ENCODE results near the gene ZNF628.

The ZNF628 gene

DNA sequence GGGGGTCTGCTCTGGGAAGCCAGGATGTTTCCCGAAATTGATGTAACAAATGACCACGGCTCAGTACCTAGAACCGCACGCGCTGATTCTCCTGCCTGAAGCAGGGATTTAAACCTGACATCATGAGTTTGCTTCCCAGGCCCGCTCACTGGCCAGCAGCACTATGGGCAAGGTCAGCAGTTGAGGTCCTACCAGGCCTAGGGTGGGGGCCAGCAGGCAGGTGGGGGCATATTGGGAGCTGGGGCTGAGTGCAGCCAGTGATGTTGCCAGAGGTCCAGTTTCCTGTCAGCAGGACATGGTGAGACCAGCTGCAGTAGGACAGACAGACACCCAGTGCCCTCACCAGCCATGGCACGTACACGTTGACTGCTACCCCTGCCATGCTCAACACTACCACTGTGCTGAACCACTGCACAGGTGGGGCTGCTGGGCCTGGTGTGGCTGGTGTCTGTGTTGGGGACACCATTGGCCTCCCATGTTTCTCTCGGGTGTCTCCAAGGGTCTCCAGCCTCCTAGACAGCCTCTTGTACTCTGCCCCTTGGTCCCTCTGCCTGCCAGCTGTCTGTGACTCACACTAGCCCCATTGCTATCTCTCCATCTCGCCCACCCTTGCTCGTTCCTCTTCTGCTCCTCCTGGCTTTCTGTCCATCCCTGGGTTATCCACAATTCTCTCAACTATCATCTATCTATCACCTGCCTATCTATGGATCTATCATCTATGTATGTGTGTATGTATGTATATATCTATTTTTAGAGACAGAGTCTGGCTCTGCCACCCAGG lies 10.8 kb upstream of the ZNF628 start:
- no peak for DNase-seq

GRCh38 chr19:55466241-55466614 lies 10.2 kb upstream of the ZNF628 start:
- DNase-seq = no peak

DNA sequence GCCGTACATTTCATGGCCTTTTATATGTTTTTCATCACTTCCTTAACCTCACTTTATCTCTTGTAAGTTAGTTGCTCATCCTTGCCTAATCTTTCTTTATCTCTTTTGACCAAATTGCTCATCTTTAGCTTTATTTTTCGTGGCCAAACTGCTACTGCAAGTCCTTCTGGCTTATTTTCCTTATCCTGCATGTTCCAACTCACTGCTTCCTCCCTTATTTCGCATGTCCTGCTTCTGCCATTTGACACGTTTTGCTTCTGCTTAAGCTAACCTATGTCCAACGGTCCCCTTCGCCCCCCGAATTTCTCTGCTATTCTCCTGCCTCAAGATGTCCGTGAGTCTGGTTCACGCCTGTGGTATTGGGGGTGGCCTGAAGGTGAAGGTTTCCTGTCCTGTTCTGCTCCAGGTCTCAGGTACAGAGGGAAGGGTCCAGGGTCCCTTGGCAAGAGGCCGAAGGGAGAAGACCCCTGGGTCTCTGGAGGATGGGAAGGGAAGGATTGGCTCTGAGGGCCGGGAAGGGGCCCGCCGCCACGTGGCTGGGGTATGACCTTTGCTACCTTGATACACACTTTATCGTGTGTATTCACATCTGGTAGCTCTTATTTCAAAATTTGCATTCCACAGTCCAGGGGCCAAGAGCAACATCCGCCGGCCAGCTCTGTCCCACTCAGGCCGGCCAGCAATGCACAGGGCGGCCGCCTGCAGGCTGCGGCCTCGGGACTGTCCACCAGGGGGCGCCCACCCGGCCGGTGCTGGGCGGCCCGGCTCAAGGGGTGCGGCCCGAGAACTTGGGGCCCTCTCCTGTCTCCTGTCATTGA lies 9.0 kb upstream of the ZNF628 start:
- DNase-seq = no peak

- DNase-seq = no peak
Measured at GRCh38 chr19:55468054-55468393, 8.4 kb upstream of the ZNF628 start.

DNA sequence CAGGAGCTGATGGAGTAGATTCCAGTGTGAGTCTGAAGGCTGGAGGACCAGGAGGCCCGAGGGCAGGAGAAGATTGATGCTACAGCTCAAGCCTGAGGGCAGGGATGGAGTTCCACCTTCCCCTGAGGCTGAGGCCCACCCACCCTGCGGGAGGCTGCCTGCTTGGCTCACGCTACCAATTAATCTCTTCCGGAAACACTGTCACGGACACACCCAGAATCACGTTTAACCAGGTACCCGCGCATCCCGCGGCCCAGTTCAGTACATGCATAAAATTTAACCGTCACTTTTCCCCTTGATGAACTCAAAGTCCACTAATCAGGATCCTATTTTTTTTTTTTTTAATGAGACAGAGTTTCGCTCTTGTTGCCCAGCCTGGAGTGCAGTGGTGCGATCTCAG lies 5.2 kb upstream of the ZNF628 start:
- DNase-seq = no peak

- no peak for DNase-seq
Measured at GRCh38 chr19:55472463-55472862, 4.0 kb upstream of the ZNF628 start.

- DNase-seq = no peak
Measured at GRCh38 chr19:55473225-55474012, 3.0 kb upstream of the ZNF628 start.

DNA sequence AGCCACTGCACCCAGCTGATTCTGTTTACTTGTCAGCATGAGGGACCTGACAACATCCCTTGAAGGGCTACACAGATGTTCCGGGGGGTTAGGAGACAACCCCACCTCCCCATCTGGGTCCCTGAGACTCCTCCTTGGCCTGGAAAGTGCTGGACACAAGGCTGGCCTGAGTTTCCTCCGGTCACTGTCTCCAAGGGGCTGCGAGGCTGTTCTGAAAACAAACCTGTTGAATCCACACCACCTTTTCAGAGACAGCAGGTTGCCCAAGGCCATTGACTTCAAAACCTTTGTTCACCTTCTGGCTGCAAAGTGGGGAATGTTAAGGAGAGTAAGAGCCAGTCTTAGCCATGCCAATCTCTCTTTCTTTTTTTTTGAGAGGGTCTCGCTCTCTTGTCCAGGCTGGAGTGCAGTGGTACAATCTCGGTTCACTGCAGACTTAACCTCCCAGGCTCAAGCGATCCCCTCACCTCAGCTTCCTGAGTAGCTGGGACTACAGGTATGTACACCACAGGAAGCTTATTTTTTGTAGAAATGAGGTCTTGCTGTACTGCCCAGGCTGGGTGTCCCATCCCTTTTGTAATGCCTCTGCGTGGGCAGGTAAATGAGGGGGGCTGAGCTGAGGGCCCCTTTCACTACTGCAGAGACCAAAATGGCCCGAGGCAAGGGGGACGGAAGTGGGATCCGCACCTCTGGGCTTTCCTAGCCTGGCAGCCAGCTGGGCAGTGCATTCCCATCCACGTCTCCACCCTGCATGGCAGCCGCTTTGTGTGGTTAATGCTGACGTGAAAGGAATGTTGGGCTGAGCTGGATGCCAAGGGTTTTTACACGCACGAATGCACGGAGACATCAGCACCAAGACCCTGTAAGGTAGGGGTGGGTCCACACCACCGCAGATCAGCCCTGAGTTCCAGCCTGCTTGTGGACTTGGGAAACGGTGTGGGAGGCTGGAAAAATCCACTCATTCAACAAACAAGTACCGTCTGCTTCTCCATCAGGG lies 1.9 kb upstream of the ZNF628 start:
- no peak for DNase-seq

- no peak for DNase-seq
Measured at GRCh38 chr19:55477905-55478304, 1.5 kb downstream of the ZNF628 start.

- no peak for DNase-seq
Measured at GRCh38 chr19:55478364-55478763, 1.9 kb downstream of the ZNF628 start.

GRCh38 chr19:55479045-55479444 lies 2.6 kb downstream of the ZNF628 start:
- no peak for DNase-seq

DNA sequence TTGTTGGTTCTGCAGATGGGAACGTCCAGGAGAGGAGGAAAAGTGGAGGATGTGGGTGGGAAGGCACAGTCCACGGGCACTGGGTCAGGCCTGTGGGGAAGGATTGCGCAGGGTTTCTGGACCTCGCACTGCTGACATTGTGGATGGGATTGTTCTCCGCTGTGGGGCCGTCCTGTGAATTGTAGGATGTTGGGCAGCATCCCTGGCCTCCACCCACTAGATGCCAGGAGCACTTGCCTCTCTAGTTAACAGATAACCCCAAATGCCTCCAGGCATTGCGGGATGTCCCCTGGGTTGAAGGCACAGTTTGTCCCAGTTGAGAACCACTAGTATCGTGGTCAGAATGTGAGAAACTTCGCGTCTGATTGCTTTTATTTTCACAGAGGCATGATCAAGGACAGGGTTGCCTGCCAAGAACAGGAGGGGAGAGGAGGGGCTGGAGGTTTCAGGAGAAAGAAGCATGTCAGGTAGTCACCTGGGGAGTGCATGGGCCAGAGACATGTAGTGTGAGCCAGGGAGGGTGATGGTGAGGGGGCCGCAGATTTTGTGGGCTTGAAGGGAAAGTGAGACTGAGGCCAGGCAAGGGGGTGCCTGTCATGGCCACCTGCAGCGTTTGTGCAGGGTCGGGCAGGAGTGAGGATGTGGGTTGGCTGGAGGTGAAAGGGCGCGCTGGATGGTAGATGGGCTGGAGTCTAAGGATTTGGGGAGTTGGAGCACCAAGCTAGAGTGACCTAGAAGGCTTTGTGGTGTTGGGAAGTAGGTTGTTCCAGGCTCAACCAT lies 3.2 kb downstream of the ZNF628 start:
- no peak for DNase-seq

DNA sequence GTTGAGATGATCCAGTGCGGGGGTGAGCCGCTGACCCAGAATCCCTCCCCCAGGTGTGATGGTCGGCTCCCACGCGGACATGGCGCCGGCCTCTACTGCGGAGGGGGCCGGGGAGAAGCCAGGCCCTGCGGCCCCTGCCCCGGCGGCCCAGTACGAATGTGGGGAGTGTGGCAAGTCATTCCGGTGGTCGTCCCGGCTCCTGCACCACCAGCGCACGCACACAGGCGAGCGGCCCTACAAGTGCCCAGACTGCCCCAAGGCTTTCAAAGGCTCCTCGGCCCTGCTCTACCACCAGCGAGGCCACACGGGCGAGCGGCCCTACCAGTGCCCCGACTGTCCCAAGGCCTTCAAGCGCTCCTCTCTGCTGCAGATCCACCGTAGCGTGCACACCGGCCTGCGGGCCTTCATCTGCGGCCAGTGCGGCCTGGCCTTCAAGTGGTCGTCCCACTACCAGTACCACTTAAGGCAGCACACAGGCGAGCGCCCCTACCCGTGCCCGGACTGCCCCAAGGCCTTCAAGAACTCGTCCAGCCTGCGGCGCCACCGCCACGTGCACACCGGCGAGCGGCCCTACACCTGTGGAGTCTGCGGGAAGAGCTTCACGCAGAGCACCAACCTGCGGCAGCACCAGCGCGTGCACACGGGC lies 4.9 kb downstream of the ZNF628 start:
- DNase-seq = no peak

DNA sequence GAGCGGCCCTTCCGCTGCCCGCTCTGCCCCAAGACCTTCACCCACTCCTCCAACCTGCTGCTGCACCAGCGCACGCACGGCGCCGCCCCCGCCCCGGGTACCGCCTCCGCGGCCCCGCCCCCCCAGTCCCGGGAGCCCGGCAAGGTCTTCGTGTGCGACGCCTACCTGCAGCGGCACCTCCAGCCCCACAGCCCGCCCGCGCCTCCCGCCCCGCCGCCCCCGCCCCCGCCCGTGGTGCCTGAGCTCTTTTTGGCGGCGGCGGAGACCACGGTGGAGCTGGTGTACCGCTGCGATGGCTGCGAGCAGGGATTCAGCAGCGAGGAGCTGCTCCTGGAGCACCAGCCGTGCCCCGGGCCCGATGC lies 5.4 kb downstream of the ZNF628 start:
- DNase-seq = no peak

- DNase-seq = no peak
Measured at GRCh38 chr19:55482156-55482961, 5.9 kb downstream of the ZNF628 start.

GRCh38 chr19:55482967-55483705 lies 6.7 kb downstream of the ZNF628 start:
- DNase-seq = no peak

DNA sequence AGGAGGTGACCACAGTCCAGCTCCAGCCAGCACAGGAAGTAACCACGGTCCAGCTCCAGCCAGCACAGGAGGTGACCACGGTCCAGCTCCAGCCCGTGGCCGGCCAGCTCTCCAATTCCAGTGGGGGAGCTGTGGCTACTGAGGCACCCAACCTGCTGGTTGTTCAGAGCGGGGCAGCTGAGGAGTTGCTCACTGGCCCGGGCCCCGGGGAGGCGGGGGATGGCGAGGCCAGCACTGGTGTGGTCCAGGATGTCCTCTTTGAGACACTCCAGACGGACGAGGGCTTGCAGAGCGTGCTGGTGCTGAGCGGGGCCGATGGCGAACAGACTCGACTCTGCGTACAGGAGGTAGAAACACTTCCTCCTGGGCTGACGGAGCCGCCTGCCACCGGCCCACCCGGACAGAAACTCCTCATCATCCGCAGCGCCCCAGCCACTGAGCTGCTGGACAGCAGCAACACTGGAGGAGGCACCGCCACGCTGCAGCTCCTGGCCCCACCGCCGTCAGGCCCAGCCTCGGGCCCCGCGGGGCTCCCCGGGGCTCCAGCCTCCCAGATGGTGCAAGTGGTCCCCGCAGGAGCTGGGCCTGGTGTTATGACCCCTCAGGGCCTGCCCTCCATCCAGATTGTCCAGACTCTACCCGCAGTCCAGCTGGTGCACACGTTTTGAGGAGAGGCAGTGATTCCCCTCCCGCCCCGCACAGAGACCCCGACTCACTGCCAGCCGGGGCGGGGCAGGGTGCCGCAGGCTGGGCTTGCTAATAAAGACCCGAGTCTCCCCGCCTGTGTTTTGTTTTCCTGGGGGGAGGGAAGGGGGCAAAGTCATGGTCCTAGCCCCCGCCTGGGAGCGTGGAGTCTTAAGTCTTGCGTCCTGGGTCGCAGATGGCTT lies 7.5 kb downstream of the ZNF628 start:
- DNase-seq = no peak

All from SHP77 treated with DMSO at 0.1 percent for 48 hours (cell line).